K562 (cell line): ENCODE data around the gene ATP6V0E2. TPM values are rescaled to one million over a fixed set of nuclear protein-coding genes. Genes with fewer than 3 reads are reported as not detected.
A peak's percentile ranks its signal among the peaks of the same experiment; 100 is the strongest.

ENCODE experiments used
- CHD7 ChIP-seq: fragments of 200-600 bp; sonication (generic); IDR thresholded peaks from one replicate; pipeline ENCODE4 v1.6.1; 2012; ENCODE audit warnings: mild to moderate bottlenecking, low read depth, low read length, inconsistent platforms
- HNRNPL ChIP-seq: fragments of 200-400 bp; formaldehyde crosslinking; IDR thresholded peaks from 2 replicates; pipeline ENCODE4 v1.6.1; 2017; ENCODE audit warnings: low read depth, mild to moderate bottlenecking, low read length
- MYC ChIP-seq, 2 experiments: fragments of 250-450 bp in 1 of 2; sonication (Bioruptor Pico) in 1 of 2; IDR thresholded peaks; 2 replicates each; pipeline versions ENCODE4 v1.5.1 to v1.6.1; 2012 to 2021; ENCODE audit warnings: low read depth in 2 of 2, borderline replicate concordance in 1 of 2, improper control_type of control experiment in 1 of 2, low read length in 1 of 2, mild to moderate bottlenecking in 1 of 2, moderate library complexity in 1 of 2
- REST ChIP-seq, 2 experiments: fragments of 450-650 bp; formaldehyde crosslinking in 1 of 2; IDR thresholded peaks; 2 replicates each; pipeline versions ENCODE4 v1.4.0 to v1.6.1; 2014 to 2020; ENCODE audit warnings: mild to moderate bottlenecking in 2 of 2, borderline replicate concordance in 1 of 2, low read depth in 1 of 2
- polyA plus RNA-seq, 8 experiments: library from polyadenylated mRNA; depleted of rRNA in 4 of 8; stranded (reverse) in 5 of 8; unstranded in 3 of 8; fragments of >200 nt; fragmentation: Nextera tagmentation in 2 of 8; fragmentation: Illumina TruSeq in 1 of 8; extraction: Ambion mirVana in 2 of 8; extraction: Trizol in 1 of 8; gene quantifications; 2 replicates each; pipeline versions ENCODE4 v1.2.1 to v1.2.3, GENCODE V29; 2011 to 2014; ENCODE audit warnings: inconsistent platforms in 1 of 8, missing spikeins in 1 of 8
- total RNA-seq, 7 experiments: library from RNA; depleted of rRNA in 6 of 7; stranded (reverse); fragments of >200 nt in 6 of 7; fragmentation: Illumina TruSeq in 2 of 7; extraction: Trizol in 2 of 7; gene quantifications; 2 replicates each; pipeline versions ENCODE4 v1.2.1 to v1.2.3, GENCODE V29; 2011 to 2021; ENCODE audit warnings: low replicate concordance in 1 of 7

The ATP6V0E2 gene
- total and polyA plus RNA-seq, 9 of the 15 experiments (the other 6 are each of a cell fraction or from before 2014, with no cell fraction given), result 0.55 to 18.5 (median 10.9) TPM

GRCh38 chr7:149860821-149861727 lies 12.7 kb upstream of the ATP6V0E2 start (continued):
- TF ChIP-seq CHD7, result no peak
- TF ChIP-seq HNRNPL, result peak; percentile 42; the same call in 1 of the 2 replicates
- peak; percentile 81 for TF ChIP-seq REST (IDR thresholded peaks at IDR 0.05; ENCODE audit: borderline replicate concordance)
- no peak for TF ChIP-seq REST (CRISPR knock-in tag; IDR thresholded peaks at IDR 0.05; ENCODE audit: low read depth)
- peak; percentile 50 for TF ChIP-seq MYC (IDR thresholded peaks at IDR 0.05; ENCODE audit: low read depth, low read length)
- TF ChIP-seq MYC (CRISPR knock-in tag; IDR thresholded peaks at IDR 0.05; ENCODE audit: borderline replicate concordance, low read depth), result no peak
